Esophagus squamous epithelium (tissue), 4 donors: ENCODE data around the gene CEMP1.

ENCODE experiments used
- CTCF ChIP-seq, 6 experiments: fragments of 450-650 bp in 4 of 6; fragments of 200-600 bp in 2 of 6; sonication (generic) in 2 of 6; IDR thresholded peaks; one replicate each; pipeline ENCODE4 v1.5.1; 2016 to 2019; ENCODE audit warnings: antibody characterized with exemption in 6 of 6, mild to moderate bottlenecking in 4 of 6, moderate library complexity in 4 of 6
- POLR2A ChIP-seq, 4 donors: fragments of 450-650 bp; IDR thresholded peaks; one replicate each; pipeline ENCODE4 v1.6.1; 2017; ENCODE audit warnings: antibody characterized with exemption in 4 of 4, mild to moderate bottlenecking in 4 of 4, moderate library complexity in 3 of 4

- no peak for TF ChIP-seq CTCF (IDR thresholded peaks at IDR 0.05)
- no peak for TF ChIP-seq POLR2A (IDR thresholded peaks at IDR 0.05)
These were observed at the start of gene CEMP1 for GRCh38 chr16:2531371-2531695.
